Loucy (cell line): ENCODE results near the gene FGFR3.

ENCODE experiments used
- H2AFZ ChIP-seq: fragments of 200-600 bp; sonication (generic); 2 replicates; pipeline ENCODE4 v1.6.0; 2016; ENCODE audit warnings: antibody characterized with exemption, mild to moderate bottlenecking, low read length, moderate library complexity
- H3F3A ChIP-seq: fragments of 200-600 bp; 2 replicates; pipeline ENCODE4 v1.6.0; 2016; ENCODE audit warnings: antibody characterized with exemption, low read depth, mild to moderate bottlenecking
- H3K27me3 ChIP-seq: fragments of 200-600 bp; sonication (generic); 2 replicates; pipeline ENCODE4 v1.6.1; 2014; ENCODE audit warnings: low read length, mild to moderate bottlenecking; ENCODE audit not compliant: insufficient read depth, poor library complexity, severe bottlenecking
- H3K36me3 ChIP-seq: fragments of 200-600 bp; sonication (generic); 2 replicates; pipeline ENCODE4 v1.6.1; 2016; ENCODE audit warnings: low read length; ENCODE audit not compliant: insufficient read depth
- H3K4me1 ChIP-seq: fragments of 200-600 bp; sonication (generic); 2 replicates; pipeline ENCODE4 v1.5.1; 2014; ENCODE audit warnings: low read length, mild to moderate bottlenecking; ENCODE audit not compliant: insufficient read depth, poor library complexity, severe bottlenecking
- H3K4me2 ChIP-seq: fragments of 200-600 bp; sonication (generic); 2 replicates; pipeline ENCODE4 v1.6.0; 2014; ENCODE audit warnings: antibody characterized with exemption, low read length, low read depth, mild to moderate bottlenecking; ENCODE audit not compliant: poor library complexity, severe bottlenecking
- H3K4me3 ChIP-seq: fragments of 200-600 bp; sonication (generic); 2 replicates; pipeline ENCODE4 v1.5.1; 2014; ENCODE audit warnings: low read length, mild to moderate bottlenecking, mixed read lengths; ENCODE audit not compliant: poor library complexity, severe bottlenecking
- H3K79me2 ChIP-seq: fragments of 200-600 bp; sonication (generic); 2 replicates; pipeline ENCODE4 v1.6.1; 2014; ENCODE audit warnings: low read length; ENCODE audit not compliant: insufficient read depth
- H3K9ac ChIP-seq: fragments of 200-600 bp; sonication (generic); 2 replicates; pipeline ENCODE4 v1.6.0; 2014; ENCODE audit warnings: mild to moderate bottlenecking, low read depth, low read length, moderate library complexity; ENCODE audit not compliant: poor library complexity, severe bottlenecking
- H3K9me2 ChIP-seq: fragments of 200-600 bp; sonication (generic); replicated peaks from 2 replicates; pipeline ENCODE4 v1.6.1; 2016; ENCODE audit warnings: low read depth, low read length, mixed read lengths
- H3K9me3 ChIP-seq: fragments of 200-600 bp; sonication (generic); 2 replicates; pipeline ENCODE4 v1.6.1; 2014; ENCODE audit warnings: mild to moderate bottlenecking, antibody characterized with exemption, low read length, low read depth; ENCODE audit not compliant: insufficient read depth
- H4K20me1 ChIP-seq: fragments of 200-600 bp; sonication (generic); 2 replicates; pipeline ENCODE4 v1.6.0; 2014; ENCODE audit warnings: antibody characterized with exemption, low read length, mild to moderate bottlenecking; ENCODE audit not compliant: insufficient read depth, poor library complexity, severe bottlenecking
- CTCF ChIP-seq: fragments of 200-600 bp; sonication (generic); conservative IDR thresholded peaks from 2 replicates; pipeline ENCODE4 v1.5.1; 2014; ENCODE audit warnings: mild to moderate bottlenecking, antibody characterized with exemption, low read length
- EZH2phosphoT487 ChIP-seq: fragments of 200-600 bp; IDR thresholded peaks from 2 replicates; pipeline ENCODE4 v1.6.1; 2018; ENCODE audit warnings: antibody characterized with exemption, mild to moderate bottlenecking, moderate library complexity, borderline replicate concordance

Gene FGFR3

GRCh38 chr4:1793940-1794808 lies 1.1 kb downstream of the FGFR3 start:
- Histone ChIP-seq H3K4me2 (no peak overlapping the region), H3K4me1 (no peaks in the 10 kb centered on the region), H3K27me3 (no peaks in the 10 kb centered on the region), H2AFZ (no peak overlapping the region), H3K9ac (no peak overlapping the region), H3K79me2 (no peaks in the 10 kb centered on the region), H3K9me2 (no peaks in the 10 kb centered on the region), H3K36me3 (no peaks in the 10 kb centered on the region), H3F3A (no peaks in the 10 kb centered on the region), H3K9me3 (no peaks in the 10 kb centered on the region), H4K20me1 (no peaks in the 10 kb centered on the region), H3K4me3 (no peak overlapping the region)
- TF ChIP-seq CTCF = no peak
- no peak for TF ChIP-seq EZH2phosphoT487

GRCh38 chr4:1794809-1795298 lies 1.8 kb downstream of the FGFR3 start:
- H3K9ac ChIP-seq = no peak overlapping the region
- H3K9me2 ChIP-seq = no peaks in the 10 kb centered on the region
- H3K4me3 ChIP-seq = no peak overlapping the region
- H3F3A ChIP-seq = no peaks in the 10 kb centered on the region
- no peaks in the 10 kb centered on the region for H3K79me2 ChIP-seq
- no peak overlapping the region for H2AFZ ChIP-seq
- no peaks in the 10 kb centered on the region for H3K4me1 ChIP-seq
- H3K4me2 ChIP-seq = no peak overlapping the region
- no peaks in the 10 kb centered on the region for H4K20me1 ChIP-seq
- H3K27me3 ChIP-seq = no peaks in the 10 kb centered on the region
- H3K9me3 ChIP-seq = no peaks in the 10 kb centered on the region
- H3K36me3 ChIP-seq = no peaks in the 10 kb centered on the region
- TF ChIP-seq CTCF = no peak
- no peak for TF ChIP-seq EZH2phosphoT487

- no peaks in the 10 kb centered on the region for H3K27me3 ChIP-seq
- no peaks in the 10 kb centered on the region for H3K9me2 ChIP-seq
- H3K4me2 ChIP-seq = no peak overlapping the region
- TF ChIP-seq CTCF (no peak), EZH2phosphoT487 (no peak)
- H3K9ac ChIP-seq = no peak overlapping the region
- no peak overlapping the region for H3K4me3 ChIP-seq
- H3K4me1 ChIP-seq = no peaks in the 10 kb centered on the region
- H3K79me2 ChIP-seq = no peaks in the 10 kb centered on the region
- no peaks in the 10 kb centered on the region for H4K20me1 ChIP-seq
- H3K9me3 ChIP-seq = no peaks in the 10 kb centered on the region
- no peaks in the 10 kb centered on the region for H3F3A ChIP-seq
- H2AFZ ChIP-seq = no peak overlapping the region
- H3K36me3 ChIP-seq = no peaks in the 10 kb centered on the region
Measured at GRCh38 chr4:1795299-1796195, 2.5 kb downstream of the FGFR3 start.
